HG02943 (cell line): ENCODE results near the gene FBLN2.
"Not testable (repeated sequence)": the region's sequence is repeated elsewhere in the genome, so short reads cannot be mapped to it uniquely, and the experiment has no call there.

ENCODE experiments used
- ATAC-seq: cut with Tn5 transposase; IDR thresholded peaks from one replicate; pipeline ENCODE4 v1.9.1; 2021; ENCODE audit warnings: mild to moderate bottlenecking, low read depth, moderate library complexity; ENCODE audit not compliant: unreplicated experiment

Gene FBLN2

DNA sequence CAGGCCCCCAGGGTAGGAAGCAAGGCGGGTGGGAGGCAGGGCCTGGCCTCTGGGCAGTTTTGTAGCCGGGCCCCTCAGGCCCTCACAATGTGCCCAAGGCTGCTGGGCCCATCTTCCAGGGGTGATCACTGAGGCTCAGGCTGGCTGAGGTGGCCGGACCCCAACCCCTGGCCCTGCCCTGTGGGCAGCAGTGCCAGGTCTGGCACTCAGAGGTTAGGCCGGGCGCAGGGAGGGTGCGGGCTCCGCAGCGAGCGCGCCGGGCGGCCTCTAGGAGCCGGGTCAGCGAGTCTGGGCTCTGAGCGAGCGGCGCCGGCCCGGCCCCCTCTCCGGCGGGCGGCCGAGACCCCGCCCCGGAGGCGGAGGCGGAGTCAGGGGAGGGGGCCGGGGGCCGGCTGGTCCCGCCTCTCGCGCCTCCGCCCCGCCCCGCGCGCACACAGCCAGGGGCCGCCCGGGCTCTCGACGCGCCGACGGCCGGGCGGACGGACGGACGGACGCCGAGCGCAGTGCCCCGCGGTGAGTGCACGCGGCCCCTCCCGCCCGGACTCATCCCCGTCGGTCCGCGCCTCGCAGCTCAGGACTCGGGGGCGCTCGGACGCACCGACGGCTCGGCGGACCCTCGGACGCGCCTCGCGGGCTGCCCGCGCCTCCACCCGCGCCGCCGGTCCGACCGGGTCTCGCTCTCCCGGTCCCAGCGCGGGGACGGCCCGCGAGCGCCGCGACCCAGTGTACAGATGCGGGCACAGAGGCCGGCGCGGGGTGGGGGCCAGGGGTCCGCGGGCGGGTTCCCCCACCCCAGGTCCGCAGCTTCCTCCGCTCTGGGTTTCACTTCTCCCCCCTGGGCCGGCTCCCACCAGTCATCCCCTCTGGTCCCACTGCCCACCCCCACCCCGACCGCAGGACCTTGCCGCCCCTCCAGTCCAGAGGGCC, at the start of gene FBLN2:
FBLN2 (plus strand) TSS at position 430 of the 927 bp plus-strand sequence. CDS start 21,231 bp downstream, outside the sequence.
- ATAC-seq, result no peak

DNA sequence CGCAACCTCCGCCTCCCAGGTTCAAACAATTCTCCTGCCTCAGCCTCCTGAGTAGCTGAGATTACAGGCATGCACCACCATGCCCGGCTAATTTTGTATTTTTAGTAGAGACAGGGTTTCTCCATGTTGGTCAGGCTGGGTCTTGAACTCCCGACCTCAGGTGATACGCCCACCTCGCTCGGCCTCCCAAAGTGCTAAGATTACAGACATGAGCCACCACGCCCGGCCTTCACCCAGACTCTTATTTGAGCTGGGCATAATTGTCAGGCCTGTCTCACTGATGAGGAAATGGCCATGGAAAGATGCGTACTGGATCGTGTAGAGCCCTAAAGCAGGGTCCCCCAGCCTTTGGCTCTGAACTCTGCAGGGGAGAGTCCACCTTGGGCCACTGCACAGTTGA, 49.7 kb upstream of the FBLN2 start:
- not testable (repeated sequence) for ATAC-seq

DNA sequence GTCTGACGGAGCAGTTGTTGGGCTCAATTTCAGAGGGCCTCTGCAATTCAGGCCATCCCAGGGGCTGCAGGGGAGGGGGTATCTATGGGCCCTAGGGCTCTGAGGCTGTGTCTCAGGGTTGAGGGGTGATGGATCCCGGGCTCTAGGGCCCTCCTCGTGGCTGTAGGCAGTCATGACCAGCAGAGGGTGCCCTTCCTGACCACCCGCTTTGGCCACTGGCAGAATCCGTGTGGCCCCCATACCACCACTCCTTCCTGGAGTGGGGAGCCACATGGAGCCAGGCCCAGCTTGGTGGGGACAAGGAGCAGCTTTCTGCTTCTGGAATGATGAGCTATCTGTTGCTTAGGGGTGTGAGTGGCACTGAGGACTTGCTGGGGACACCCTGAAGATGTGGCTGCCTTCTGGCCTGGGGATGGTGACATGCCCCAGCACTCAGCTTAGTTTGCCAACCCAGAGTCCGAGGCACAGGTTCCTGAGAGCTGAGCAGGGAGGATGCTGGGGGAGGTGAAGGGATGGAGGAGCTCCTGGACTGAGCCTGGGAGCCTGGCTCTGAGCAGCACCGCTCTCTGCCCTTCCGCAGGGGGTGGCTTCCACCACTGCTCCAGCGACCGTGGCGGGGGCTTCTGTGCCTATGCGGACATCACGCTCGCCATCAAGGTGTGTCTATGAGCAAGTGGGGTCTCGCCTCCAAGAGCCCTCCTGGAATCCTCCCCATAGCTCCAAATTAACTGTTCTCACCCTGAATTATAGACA, 48.6 kb upstream of the FBLN2 start:
- no peak for ATAC-seq

DNA sequence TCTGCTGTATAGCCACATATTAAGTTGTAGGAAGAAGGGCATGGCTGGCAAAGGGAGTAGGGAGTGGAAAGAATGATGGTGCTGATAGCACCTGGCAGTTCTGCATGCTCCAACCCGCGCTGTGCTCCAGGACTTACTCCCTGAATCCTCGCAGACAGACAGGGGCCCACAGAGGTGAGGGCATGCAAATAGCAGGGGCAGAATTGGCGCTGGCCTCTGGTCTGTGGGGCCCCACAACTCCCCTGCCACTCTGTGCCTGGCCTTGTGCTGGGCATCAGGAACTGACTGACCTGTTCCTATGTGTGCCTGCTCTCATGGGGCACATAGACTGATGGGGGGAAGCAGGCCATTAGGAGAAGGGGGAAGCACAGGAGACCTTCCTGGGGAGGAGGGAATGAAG, 47.9 kb upstream of the FBLN2 start:
- no peak for ATAC-seq

DNA sequence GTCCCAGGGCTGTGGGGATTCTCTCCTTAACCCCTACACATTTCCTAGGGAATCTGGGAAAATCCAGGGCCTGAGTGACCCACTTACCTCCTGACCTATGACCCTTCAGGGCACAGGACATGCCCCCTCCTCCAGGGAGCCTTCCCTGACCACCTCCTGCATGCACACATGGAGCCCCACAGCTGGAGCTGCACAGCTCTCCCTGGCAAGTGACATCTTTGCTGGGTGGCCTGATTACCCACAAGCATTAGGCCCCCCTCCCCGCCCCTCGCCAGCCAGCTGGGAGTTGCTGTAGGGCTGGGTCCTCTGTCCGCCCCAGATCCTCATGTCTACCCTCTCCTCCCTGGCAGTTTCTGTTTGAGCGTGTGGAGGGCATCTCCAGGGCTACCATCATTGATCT, 47.4 kb upstream of the FBLN2 start:
- no peak for ATAC-seq

DNA sequence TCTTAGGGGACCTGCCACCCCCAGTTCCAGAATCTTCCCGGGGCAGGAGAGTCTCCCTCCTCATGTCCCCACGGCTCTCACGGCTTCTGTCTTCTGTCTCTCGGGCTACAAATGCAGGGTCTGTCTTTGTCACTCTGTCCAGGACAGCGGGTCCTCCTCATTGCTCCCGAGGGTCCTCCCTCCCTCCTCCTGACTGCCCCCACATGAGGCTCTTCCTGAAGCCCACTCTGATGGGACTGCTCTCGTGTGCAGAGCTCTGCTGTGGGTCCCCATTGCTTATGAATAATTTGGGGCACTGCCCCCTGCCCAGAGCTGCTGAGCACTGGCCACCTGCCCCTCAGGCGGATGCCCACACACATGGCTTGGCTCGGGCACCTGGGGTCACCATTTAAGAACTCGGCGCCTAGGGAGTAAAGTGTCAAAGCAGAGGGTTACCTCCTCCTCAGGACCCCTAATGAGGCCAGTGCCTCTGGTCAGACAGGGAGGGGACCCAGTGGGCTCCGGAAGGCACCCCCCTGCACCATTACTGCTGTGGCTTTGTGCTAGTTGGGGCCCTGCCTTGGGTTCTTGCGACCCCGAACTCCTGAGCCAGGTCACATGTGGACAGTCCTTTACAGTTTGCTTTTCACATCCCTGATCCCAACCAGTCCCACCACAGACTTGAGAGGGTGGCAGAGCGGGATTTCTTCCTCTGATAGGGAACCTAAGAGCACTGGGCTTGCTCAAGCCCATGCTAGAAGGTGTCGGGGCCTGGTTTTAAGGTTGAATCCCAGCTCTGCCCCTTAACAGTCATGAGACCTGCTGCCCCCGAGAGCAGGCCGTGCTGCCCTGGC, 46.8 kb upstream of the FBLN2 start:
- no peak for ATAC-seq

DNA sequence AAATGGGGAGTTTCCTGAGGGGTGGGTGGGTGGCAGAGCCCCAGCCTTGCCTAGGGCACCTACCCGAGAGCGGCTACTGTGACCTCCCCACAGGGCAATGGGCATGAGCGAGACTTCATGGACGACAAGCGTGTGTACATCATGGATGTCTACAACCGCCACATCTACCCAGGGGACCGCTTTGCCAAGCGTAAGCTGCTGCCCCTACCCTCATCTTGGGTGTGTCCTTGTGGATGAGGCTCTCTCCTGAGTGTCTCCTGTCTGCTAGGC, 46.2 kb upstream of the FBLN2 start:
- no peak for ATAC-seq

DNA sequence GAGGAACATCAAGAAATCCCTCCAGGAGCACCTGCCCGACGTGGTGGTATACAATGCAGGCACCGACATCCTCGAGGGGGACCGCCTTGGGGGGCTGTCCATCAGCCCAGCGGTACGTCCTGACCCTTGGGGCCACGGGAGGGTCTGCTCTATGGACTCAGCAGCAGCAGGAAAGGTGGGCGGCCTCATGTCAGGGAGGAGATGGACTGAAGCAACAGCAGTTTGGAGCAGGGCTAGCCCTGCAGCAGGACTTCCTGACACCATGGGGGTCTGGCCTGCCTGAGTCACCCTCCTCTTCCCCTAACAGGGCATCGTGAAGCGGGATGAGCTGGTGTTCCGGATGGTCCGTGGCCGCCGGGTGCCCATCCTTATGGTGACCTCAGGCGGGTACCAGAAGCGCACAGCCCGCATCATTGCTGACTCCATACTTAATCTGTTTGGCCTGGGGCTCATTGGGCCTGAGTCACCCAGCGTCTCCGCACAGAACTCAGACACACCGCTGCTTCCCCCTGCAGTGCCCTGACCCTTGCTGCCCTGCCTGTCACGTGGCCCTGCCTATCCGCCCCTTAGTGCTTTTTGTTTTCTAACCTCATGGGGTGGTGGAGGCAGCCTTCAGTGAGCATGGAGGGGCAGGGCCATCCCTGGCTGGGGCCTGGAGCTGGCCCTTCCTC, 44.6 kb upstream of the FBLN2 start:
- ATAC-seq, result no peak

DNA sequence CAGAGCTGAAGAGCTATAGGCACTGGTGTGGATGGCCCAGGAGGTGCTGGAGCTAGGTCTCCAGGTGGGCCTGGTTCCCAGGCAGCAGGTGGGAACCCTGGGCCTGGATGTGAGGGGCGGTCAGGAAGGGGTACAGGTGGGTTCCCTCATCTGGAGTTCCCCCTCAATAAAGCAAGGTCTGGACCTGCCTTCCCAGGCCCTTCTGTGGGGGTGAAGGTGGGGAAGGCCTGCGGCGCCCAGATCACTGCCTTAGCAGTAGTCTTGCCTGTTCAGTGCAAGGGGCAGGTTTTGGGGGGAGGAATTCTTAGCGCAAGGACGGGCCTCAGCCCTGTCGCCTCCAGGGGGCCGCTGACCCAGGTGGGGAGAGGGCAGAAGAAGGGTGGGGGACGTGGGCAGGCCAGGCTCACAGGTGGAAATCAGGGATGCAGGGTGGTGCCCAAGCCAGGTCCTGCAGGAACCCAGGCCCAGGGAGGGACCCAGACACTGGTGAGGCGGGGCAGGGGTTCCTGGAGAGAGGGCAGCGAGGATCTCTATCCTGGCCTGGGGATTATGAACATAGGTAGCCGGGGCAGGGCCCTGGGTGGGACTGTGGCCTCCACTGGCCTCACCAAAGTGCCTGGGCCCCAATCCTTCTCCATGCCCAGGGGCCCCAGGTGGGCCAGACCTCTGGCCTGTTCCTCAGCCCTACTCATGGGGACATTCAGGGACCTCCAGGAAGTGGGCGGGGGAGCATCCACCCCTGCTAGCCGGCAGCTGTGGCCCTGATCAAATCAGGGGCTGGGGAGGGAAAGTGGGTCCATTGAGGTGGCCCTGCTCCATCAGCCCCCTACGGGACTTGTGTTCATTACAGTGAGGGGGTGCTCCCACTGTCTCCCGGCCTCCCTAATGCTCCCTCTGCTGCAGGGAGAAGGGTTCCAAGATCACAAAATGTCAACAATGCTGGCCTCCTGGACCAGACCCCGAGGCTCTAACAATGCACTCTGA, 43.5 kb upstream of the FBLN2 start:
- no peak for ATAC-seq

DNA sequence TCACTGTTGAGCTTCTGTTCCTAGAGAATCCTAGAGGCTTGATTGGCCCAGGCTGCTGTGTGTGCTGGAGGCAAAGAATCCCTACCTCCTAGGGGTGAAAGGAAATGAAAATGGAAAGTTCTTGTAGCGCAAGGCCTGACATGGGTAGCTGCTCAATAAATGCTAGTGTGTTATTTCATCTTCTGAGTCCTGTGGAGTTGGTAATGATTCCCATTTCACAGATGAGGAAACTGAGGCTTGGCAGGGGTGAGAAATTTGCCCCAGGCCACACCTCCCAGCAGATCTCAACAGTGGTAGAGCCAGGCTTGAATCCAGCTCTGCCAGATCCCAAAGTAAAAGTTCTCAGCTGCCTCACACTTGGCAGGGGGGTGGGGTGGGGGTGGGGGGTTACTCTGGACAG, 42.7 kb upstream of the FBLN2 start:
- no peak for ATAC-seq

DNA sequence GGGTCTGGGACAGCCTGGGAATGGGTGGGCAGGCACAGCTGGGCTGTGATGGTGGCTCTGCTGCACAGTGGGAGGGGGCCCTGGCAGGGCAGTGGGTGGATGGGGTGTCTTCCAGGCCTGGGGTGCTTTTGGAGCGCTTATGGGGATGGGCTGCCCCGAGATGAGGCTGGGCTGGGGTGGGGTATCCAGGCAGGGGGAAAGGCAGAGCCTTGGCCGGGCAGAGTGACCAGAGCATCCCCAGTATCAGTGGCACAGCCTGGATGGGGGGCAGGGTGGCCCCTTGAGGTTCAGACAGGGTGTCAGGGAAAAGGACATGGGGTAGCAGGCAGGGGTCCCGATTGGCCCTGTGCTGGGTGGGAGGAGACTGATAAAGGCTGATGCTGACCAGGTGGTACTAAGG, 42.2 kb upstream of the FBLN2 start:
- no peak for ATAC-seq

DNA sequence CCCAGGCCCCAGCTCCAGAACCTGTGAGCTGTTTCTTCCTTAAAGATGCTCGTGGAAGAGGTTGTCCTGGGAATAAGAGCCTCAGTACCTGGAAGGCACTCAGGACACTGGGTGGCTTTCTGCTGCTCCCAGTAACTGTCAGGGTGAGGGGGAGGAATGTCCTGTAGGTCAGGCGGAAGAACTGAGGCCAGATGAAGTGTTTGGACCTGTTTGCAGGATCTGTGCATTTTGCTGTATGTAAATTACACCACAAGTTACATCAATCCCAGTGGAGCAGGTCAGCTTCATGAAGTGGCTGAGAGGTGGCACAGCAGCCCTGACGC, 41.7 kb upstream of the FBLN2 start:
- no peak for ATAC-seq

DNA sequence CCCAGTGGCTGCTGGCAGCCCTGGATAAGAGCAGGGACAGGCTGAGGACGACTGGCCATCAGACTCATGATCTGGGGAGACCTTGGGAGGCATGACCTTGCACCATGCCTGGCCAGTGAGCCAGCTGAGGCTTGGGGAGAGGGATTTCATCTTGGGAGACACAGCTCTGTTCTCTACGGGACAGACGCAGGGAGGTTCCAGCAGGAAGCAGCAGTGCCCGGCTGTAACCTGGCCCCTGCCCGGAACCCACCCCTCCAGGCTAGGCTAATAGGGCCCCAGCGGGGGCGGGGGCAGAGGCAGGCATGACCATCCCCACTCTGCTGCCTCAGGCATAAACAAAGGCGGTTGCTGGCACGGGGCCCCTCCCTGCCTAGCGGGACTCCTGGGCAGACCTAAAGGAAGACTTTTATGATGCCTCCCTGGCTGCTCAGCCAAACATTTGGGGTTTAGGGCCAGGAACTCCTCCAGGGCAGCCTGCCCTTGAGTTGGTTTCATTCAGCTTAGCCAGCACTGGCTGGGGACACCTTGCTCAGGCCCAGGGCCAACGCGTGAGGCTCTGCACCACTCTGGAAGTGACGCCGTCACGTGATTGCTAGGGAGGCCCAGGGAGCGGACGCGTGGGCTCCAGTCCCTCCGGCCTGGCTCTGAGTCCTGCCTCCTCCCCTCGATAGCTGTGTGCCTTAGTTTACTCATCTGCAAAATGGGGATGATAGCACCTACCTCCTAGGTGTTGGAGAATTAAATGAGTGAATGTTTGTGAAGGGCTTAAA, 41.2 kb upstream of the FBLN2 start:
- ATAC-seq, result no peak

DNA sequence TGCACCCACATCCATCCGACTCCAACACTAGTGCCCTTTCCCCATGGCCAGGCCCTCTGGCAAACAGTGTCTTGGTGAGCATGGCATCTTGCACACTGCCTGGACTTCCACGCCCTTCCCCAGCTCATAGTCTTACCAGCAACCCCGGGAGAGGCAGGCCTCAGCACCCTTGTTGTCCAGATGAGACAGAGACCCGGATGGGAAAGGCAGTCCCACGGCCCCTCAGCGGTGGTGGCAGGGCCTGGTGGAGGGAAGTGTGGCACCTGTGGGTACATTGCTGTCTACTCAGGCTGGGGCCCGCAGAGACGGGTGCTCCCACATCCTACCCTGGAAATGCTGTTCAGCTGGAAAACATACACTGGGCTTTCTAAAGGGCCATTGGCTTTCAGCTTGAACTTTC, 40.4 kb upstream of the FBLN2 start:
- ATAC-seq, result no peak

DNA sequence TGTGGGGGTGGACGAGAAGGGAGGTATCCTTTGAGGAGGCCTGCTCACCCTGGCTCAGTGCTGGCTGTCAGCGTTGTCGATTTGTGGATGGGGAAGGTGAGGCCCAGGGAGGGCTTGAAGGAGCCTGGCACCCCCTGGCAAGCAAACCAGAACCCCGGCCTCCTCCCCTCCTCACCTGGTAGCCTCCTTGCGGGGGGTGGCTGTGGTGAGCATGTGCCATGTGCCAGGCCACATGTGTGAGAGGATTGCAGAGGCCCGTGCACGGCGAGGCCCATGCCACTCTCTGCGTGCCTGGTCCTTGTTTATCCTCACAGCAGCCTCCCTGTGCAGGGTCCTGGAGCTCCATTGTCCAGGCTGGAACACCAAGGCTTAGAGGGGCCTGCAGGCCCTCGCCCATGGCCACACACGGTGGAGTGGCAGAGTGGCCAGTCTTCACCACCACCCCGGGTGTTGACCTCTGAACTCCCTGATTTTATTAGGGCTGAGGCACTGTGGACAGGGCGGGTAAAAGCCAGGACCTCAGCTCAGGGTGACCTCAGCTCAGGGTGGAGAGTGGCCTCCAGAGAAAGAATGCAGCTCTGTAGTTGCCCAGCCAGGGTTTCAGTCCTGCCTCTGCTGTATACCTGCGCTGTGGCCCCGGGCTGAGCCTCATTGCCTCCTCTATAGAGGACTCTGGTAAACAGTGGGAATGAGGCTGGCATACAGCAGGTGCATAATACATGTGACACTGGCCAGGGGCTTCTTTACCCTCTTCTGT, 39.7 kb upstream of the FBLN2 start:
- ATAC-seq, result no peak

DNA sequence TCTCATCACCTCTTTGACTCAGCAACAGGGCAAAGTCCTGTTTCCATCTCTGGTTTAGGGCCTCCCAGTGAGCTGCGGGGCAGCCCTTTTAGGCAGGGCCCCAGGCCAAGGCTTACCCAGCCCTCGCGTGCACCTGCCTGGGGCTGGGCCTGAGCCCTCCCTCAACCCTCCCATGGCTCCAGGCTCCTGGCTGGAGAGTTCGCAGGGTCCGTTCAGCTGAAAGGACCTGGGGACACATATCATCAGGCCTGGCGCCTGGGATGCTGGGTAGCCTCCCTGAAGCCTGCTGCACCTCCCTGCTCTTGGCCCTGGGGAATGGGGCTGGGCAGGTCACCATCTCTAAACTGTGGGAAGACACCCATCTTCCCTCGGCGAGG, 39.1 kb upstream of the FBLN2 start:
- ATAC-seq, result no peak

DNA sequence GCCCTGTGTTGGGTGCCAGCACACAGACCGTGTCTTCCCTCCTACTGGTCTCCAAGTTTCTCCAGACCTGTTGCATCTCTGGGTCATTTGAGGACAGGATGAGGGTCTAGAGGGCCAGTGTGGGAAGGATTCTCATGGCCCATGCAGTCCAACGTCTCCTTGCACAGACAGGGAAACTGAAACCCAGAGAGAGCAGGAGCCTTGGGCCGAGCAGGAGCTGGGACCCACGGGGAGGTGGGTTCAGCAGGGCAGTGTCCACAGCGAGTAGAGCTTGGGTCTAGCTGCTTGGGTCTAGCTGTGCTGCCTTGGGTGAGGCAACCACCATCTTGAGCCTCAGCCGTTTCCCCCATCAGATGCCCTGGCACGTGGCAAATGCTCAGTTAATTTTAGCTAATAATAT, 36.5 kb upstream of the FBLN2 start:
- no peak for ATAC-seq
